NCI-H2227 treated with DMSO at 0.1 percent for 48 hours (cell line): Measurements from ENCODE around the gene XRCC5.

Experiments used
- DNase-seq: peaks from one replicate; lab custom pipeline; 2025; lab: John Stamatoyannopoulos, UW

Gene XRCC5

GRCh38 chr2:216159144-216159543 lies 50.0 kb downstream of the XRCC5 start:
- DNase-seq: no peak

- no peak for DNase-seq
Observed at GRCh38 chr2:216159646-216160045, 50.5 kb downstream of the XRCC5 start.

- no peak for DNase-seq
Observed at GRCh38 chr2:216160786-216161185, 51.6 kb downstream of the XRCC5 start.

GRCh38 chr2:216161967-216162366 lies 52.8 kb downstream of the XRCC5 start:
- no peak for DNase-seq

GRCh38 chr2:216163518-216163917 lies 54.4 kb downstream of the XRCC5 start:
- no peak for DNase-seq

- DNase-seq: no peak
Observed at GRCh38 chr2:216164087-216164486, 54.9 kb downstream of the XRCC5 start.

GRCh38 chr2:216164576-216164975 lies 55.4 kb downstream of the XRCC5 start:
- DNase-seq: no peak

- no peak for DNase-seq
Observed at GRCh38 chr2:216165711-216166110, 56.6 kb downstream of the XRCC5 start.

- no peak for DNase-seq
Observed at GRCh38 chr2:216169087-216169486, 59.9 kb downstream of the XRCC5 start.

- peak; percentile 72 for DNase-seq
Observed at GRCh38 chr2:216170076-216170763, 61.1 kb downstream of the XRCC5 start.

- peak; percentile 72 for DNase-seq
Observed at GRCh38 chr2:216171011-216171410, 61.9 kb downstream of the XRCC5 start.

- no peak for DNase-seq
Observed at GRCh38 chr2:216172493-216172892, 63.3 kb downstream of the XRCC5 start.

GRCh38 chr2:216179015-216179414 lies 69.9 kb downstream of the XRCC5 start:
- DNase-seq: no peak

GRCh38 chr2:216181351-216181750 lies 72.2 kb downstream of the XRCC5 start:
- no peak for DNase-seq

- DNase-seq: no peak
Observed at GRCh38 chr2:216181953-216182461, 72.9 kb downstream of the XRCC5 start.

- DNase-seq: no peak
Observed at GRCh38 chr2:216183462-216183861, 74.3 kb downstream of the XRCC5 start.

- DNase-seq: no peak
Observed at GRCh38 chr2:216188559-216188850, 79.4 kb downstream of the XRCC5 start.

- DNase-seq: no peak
Observed at GRCh38 chr2:216188956-216189355, 79.8 kb downstream of the XRCC5 start.

- no peak for DNase-seq
Observed at GRCh38 chr2:216189410-216189809, 80.3 kb downstream of the XRCC5 start.

- DNase-seq: no peak
Observed at GRCh38 chr2:216192181-216192580, 83.0 kb downstream of the XRCC5 start.

- DNase-seq: no peak
Observed at GRCh38 chr2:216192931-216193330, 83.8 kb downstream of the XRCC5 start.

GRCh38 chr2:216194013-216194412 lies 84.9 kb downstream of the XRCC5 start:
- no peak for DNase-seq

GRCh38 chr2:216194561-216194960 lies 85.4 kb downstream of the XRCC5 start:
- DNase-seq: no peak

GRCh38 chr2:216195565-216196029 lies 86.4 kb downstream of the XRCC5 start:
- DNase-seq: no peak
